HT-29 (cell line): ENCODE measurements around the gene PTBP3. TPM values are rescaled to one million over a fixed set of nuclear protein-coding genes. Genes with fewer than 3 reads are reported as not detected.

Experiments
- DNase-seq: peaks from one replicate; pipeline ENCODE4 v3.0.0-alpha.2; 2015; ENCODE audit warnings: low spot score
- small RNA-seq: library from RNA; depleted of rRNA; stranded (forward); fragments of <200 nt; gene quantifications from one replicate; pipeline ENCODE3, GENCODE V24; 2014
- total RNA-seq: library from RNA; depleted of rRNA; stranded (reverse); fragments of >200 nt; shearing (Covaris generic); gene quantifications from 2 replicates; pipeline ENCODE4 v1.2.3, GENCODE V29; 2014; rRNA removed

PTBP3 gene
- total RNA-seq, 1 experiment from 2014 or later: 27.4 TPM

- peak; percentile 95 for DNase-seq
Measured at GRCh38 chr9:112170235-112170634, 163.2 kb downstream of the PTBP3 start.

DNA sequence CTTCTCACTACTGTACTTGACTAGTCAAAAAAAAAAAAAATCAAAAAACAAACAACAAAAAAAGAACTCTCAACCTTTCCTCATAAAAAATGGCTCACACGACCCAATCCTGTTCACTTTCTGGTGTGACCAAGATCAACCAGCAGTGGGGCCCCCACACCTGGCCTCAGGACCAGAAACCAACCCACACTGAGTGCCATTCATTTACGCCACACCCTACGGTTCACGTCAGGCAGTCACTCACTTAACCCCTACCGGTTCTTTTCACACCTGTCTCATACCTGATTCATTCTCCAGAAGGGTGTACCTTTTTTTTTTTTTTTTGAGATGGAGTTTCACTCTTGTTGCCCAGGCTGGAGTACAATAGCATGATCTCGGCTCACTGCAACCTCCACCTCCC, 164.1 kb downstream of the PTBP3 start:
- DNase-seq: no peak

DNA sequence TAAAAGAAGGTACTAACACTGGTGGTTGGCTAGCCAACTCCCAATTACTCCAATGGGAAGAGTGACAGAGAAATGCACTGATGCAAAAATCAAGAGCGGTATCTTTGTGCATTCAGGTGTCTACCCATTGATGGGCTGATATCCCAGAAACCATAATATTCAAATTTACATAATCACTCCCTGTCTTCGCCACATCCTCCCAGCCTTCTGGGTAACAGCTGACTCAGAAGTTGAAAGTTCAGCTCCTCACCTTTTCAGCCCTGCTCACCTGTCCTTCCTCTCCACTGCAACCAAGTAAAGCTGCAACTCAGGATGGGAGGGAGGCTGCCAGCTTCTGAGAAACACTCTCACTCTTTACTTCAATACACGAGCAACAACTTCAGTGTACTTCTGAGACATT, 165.2 kb downstream of the PTBP3 start:
- peak; percentile 47 for DNase-seq

Small RNA genes lying within 50 kb of the gene (small RNA-seq; reads per million reads assigned to genes)
- not detected for gene RF00019
- gene RN7SL430P: not detected
- gene RN7SL57P: not detected
- gene RNA5SP295: not detected

Other genes with a start within 250 kb of the PTBP3 start
- gene SUSD1, start 158.3 kb downstream of the PTBP3 start, total RNA-seq: 11.2 and 15.0 TPM in 2 replicates
- gene HSDL2, start 46.5 kb upstream of the PTBP3 start, total RNA-seq: 27.4 and 29.5 TPM in 2 replicates
- gene KIAA1958, start 153.2 kb upstream of the PTBP3 start, total RNA-seq: 7.5 and 9.2 TPM in 2 replicates